Measurements from ENCODE around the gene TOPORS. TPM values are rescaled to one million over a fixed set of nuclear protein-coding genes. Genes with fewer than 3 reads are reported as not detected.
"Not testable (repeated sequence)": the region's sequence is repeated elsewhere in the genome, so short reads cannot be mapped to it uniquely, and the experiment has no call there.

TOPORS gene
- polyA plus RNA-seq, 1 donor = 20.3 TPM

DNA sequence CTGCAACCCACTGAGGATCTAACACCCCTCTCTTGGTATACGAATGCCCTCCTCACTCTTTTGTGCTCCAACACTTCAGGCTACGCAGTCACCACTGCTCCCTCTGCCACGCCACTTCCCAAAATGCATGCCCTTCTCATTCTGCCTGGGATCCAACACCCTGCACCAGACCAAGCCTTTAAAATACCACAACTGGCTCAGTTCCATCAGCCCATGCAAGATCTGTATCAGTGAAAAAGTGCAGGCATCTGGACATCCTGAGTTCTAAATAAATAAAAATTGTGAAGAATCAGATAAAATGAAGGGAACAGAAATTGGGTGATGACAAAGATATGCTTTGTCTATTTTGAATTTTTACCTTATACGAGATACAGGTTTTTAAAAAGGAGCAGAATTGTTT, 17.9 kb upstream of the TOPORS start:
- 100% methylated on average over 1 of the region's 4 CpGs for WGBS (ENCODE audit: insufficient coverage, low lambda C conversion rate)
- no peaks in the 10 kb centered on the region for H3K9me3 ChIP-seq (ENCODE audit: control insufficient read depth, low read depth, low read length)
- H3K4me3 ChIP-seq (ENCODE audit: low read length) = no peak overlapping the region
- H3K27me3 ChIP-seq (ENCODE audit: control insufficient read depth, insufficient read depth, low read length) = no peaks in the 10 kb centered on the region
- H3K4me1 ChIP-seq (ENCODE audit: control insufficient read depth, insufficient read depth, low read length) = peaks cover 7% of the 10 kb centered on the region
- H3K36me3 ChIP-seq (ENCODE audit: control insufficient read depth, insufficient read depth, low read length) = peaks cover 30% of the 10 kb centered on the region
- no peak for DNase-seq
- H3K27ac ChIP-seq (ENCODE audit: low read length) = no peak overlapping the region

DNA sequence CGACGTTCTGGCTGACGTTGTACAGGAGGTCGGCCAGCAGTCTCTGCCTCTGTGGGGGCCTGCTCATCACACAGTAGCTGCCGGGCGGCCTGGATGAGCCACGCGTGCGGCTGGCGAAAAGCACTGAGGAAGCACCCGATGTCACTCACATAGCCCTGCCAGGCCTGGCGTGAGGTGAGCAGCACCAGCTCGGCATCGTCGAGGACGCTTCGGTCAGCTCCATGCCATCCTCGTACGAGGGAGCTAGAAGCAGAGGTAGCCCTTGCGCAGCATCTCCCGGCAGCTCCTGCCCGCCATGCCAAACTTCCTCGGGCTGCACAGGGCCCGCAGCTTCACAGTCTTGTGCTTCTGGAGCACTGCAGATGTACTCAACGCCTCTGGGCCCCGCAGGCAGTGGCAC, 14.4 kb upstream of the TOPORS start:
- Histone ChIP-seq H3K27ac (ENCODE audit: low read length) (no peak overlapping the region), H3K36me3 (ENCODE audit: control insufficient read depth, insufficient read depth, low read length) (peaks cover 37% of the 10 kb centered on the region), H3K4me3 (ENCODE audit: low read length) (no peak overlapping the region), H3K4me1 (ENCODE audit: control insufficient read depth, insufficient read depth, low read length) (peaks cover 9% of the 10 kb centered on the region), H3K9me3 (ENCODE audit: control insufficient read depth, low read depth, low read length) (no peaks in the 10 kb centered on the region), H3K27me3 (ENCODE audit: control insufficient read depth, insufficient read depth, low read length) (no peaks in the 10 kb centered on the region)
- no peak for DNase-seq
- WGBS (ENCODE audit: insufficient coverage, low lambda C conversion rate) = no CpG with 5 or more reads among the region's 26 CpGs

DNA sequence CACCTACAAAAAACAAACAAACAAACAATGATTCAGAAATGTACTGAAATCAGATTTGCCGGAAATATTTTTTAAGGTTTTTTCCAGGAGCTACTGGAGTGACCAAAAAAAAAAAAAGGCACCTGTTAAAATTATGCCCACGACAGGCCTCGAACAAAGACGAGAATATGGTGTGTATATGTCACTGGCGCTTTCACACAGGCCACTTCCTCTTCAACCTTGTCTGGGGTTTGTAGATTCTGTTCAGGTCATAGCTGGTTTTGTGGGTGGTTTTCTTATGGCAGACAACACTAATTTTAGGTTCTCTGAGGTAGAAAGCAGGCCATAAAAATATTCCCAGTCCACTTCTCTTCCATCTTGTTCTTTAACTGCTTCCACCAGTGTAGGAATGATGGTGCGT, 13.6 kb upstream of the TOPORS start:
- H3K36me3 ChIP-seq (ENCODE audit: control insufficient read depth, insufficient read depth, low read length) = peaks cover 37% of the 10 kb centered on the region

DNA sequence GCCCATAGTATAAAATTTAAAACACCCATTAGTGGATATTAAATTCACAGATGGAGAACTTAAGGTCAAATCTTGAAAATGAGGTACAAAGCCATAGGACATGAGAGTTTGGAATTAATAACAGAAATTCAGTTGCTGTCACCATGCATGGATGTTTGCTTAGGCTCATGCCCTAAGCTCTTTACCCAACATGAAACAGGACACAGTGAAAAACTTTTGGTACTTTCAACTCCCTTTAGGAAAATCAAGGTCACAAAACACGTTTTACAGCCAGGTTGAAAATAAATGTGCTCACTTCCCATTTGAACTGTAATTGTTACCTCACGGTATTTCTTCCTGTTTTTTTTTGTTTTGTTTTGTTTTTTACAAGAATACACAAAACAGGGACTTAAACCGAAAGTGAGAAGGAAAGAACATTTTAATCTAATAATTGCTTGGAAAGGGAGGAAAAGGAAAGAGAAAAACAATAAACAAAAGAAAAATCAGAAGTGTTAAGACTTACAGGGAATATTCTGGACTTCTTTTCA, 6.1 kb upstream of the TOPORS start:
- peaks cover 5% of the 10 kb centered on the region for H3K4me1 ChIP-seq (ENCODE audit: control insufficient read depth, insufficient read depth, low read length)
- H3K4me3 ChIP-seq (ENCODE audit: low read length) = no peak overlapping the region
- no peaks in the 10 kb centered on the region for H3K27me3 ChIP-seq (ENCODE audit: control insufficient read depth, insufficient read depth, low read length)
- no peak overlapping the region for H3K27ac ChIP-seq (ENCODE audit: low read length)
- H3K9me3 ChIP-seq (ENCODE audit: control insufficient read depth, low read depth, low read length) = no peaks in the 10 kb centered on the region
- H3K36me3 ChIP-seq (ENCODE audit: control insufficient read depth, insufficient read depth, low read length) = no peaks in the 10 kb centered on the region
- DNase-seq = no peak
- 75% methylated on average over 3 of the region's 3 CpGs for WGBS (ENCODE audit: insufficient coverage, low lambda C conversion rate)

More for the DNA sequence above, 13.6 kb upstream of the TOPORS start:
- no peak overlapping the region for H3K27ac ChIP-seq (ENCODE audit: low read length)
- peaks cover 9% of the 10 kb centered on the region for H3K4me1 ChIP-seq (ENCODE audit: control insufficient read depth, insufficient read depth, low read length)
- 100% methylated on average over 1 of the region's 6 CpGs for WGBS (ENCODE audit: insufficient coverage, low lambda C conversion rate)
- H3K27me3 ChIP-seq (ENCODE audit: control insufficient read depth, insufficient read depth, low read length) = no peaks in the 10 kb centered on the region
- no peaks in the 10 kb centered on the region for H3K9me3 ChIP-seq (ENCODE audit: control insufficient read depth, low read depth, low read length)
- no peak for DNase-seq
- H3K4me3 ChIP-seq (ENCODE audit: low read length) = no peak overlapping the region

DNA sequence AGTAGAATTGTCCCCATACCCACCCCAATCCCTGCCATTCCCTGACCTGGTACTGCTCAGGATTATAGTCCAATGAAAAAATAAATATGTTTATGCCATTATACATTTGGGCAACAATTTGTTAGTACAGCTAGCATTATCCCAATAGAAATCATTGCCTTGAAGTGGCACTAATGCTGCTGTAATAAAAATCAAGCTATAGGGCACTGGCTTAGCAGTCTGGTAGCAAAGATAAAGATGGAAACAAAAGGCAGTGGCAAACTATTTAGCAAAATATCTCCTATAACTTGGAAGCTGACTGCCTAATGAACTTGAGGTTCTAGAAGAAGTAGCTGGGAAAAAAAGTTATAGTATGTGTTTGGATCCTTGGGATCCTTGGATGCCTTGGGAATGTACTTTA, 2.2 kb upstream of the TOPORS start:
- no peaks in the 10 kb centered on the region for H3K27me3 ChIP-seq (ENCODE audit: control insufficient read depth, insufficient read depth, low read length)
- H3K4me1 ChIP-seq (ENCODE audit: control insufficient read depth, insufficient read depth, low read length) = peaks cover 10% of the 10 kb centered on the region
- no peaks in the 10 kb centered on the region for H3K36me3 ChIP-seq (ENCODE audit: control insufficient read depth, insufficient read depth, low read length)
- DNase-seq = no peak
- H3K27ac ChIP-seq (ENCODE audit: low read length) = no peak overlapping the region
- H3K4me3 ChIP-seq (ENCODE audit: low read length) = no peak overlapping the region
- H3K9me3 ChIP-seq (ENCODE audit: control insufficient read depth, low read depth, low read length) = no peaks in the 10 kb centered on the region

DNA sequence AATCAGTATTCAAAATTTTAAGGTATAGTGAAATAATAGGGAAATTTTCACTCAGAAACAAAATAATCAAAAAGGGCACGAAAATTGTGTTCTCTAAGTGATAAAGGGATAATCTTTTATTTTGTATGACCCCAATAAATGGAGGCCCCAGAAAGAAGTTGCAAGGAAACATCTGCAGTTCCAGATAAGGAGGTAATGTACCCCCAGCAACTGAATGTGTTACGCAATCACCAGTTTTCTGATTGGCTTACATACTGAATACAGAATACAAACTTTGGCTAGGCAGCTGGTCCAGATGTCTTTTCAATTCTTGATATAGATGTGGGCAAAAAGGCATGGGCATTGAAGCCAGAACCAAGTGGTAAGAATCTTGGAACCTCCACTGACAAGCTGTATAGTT, 1.7 kb upstream of the TOPORS start:
- Histone ChIP-seq H3K4me3 (ENCODE audit: low read length) (no peak overlapping the region), H3K9me3 (ENCODE audit: control insufficient read depth, low read depth, low read length) (no peaks in the 10 kb centered on the region), H3K27ac (ENCODE audit: low read length) (no peak overlapping the region), H3K36me3 (ENCODE audit: control insufficient read depth, insufficient read depth, low read length) (peaks cover 2% of the 10 kb centered on the region), H3K27me3 (ENCODE audit: control insufficient read depth, insufficient read depth, low read length) (no peaks in the 10 kb centered on the region), H3K4me1 (ENCODE audit: control insufficient read depth, insufficient read depth, low read length) (peaks cover 10% of the 10 kb centered on the region)
- DNase-seq = peak in 1 of 2 donors; percentile 31
- WGBS (ENCODE audit: insufficient coverage, low lambda C conversion rate) = 20% methylated on average over 1 of the region's 2 CpGs

DNA sequence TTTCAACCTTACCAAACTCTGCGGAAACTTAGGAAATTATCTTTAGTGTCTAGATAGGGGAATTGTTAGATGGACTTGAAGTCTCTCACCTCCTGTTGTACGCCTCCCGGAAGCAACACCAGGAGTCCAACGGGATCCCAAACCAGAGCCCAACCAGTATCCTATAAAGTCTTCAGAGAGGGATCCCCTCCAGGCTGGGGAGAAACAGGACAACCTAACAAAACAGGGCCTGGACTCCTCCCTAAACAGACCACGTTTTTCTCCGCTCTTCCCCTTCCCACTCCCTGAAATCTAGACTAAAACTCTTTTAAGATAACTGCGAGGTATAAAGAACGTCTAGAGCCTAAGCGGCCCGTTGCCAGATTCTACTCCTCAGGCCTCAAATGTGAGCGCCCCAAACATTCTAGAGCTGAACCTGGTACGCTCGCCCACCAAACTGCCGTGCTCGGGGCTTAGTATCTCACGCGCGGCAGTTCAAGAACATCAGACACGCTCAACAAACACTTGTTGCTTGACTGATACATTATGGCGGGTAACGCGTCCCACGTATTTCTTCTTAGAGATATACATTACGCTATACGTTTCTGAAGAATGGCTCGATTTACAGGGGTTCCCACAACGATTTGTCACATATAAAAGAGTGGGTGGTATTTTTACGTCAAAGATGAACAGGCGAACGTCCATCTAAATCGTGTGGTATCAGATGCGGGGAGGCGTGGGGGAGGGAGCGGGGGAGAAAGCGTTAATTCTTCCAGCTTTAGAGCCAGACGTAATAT, 922 bp downstream of the TOPORS start:
- Histone ChIP-seq H3K27me3 (ENCODE audit: control insufficient read depth, insufficient read depth, low read length) (no peaks in the 10 kb centered on the region), H3K4me1 (ENCODE audit: control insufficient read depth, insufficient read depth, low read length) (peaks cover 10% of the 10 kb centered on the region), H3K36me3 (ENCODE audit: control insufficient read depth, insufficient read depth, low read length) (peaks cover 2% of the 10 kb centered on the region), H3K27ac (ENCODE audit: low read length) (peak overlapping the region; percentile 96), H3K9me3 (ENCODE audit: control insufficient read depth, low read depth, low read length) (no peaks in the 10 kb centered on the region), H3K4me3 (ENCODE audit: low read length) (peak overlapping the region; percentile 78)
- no CpG with 5 or more reads among the region's 36 CpGs for WGBS (ENCODE audit: insufficient coverage, low lambda C conversion rate)
- DNase-seq = peak; percentile 30 to 64

DNA sequence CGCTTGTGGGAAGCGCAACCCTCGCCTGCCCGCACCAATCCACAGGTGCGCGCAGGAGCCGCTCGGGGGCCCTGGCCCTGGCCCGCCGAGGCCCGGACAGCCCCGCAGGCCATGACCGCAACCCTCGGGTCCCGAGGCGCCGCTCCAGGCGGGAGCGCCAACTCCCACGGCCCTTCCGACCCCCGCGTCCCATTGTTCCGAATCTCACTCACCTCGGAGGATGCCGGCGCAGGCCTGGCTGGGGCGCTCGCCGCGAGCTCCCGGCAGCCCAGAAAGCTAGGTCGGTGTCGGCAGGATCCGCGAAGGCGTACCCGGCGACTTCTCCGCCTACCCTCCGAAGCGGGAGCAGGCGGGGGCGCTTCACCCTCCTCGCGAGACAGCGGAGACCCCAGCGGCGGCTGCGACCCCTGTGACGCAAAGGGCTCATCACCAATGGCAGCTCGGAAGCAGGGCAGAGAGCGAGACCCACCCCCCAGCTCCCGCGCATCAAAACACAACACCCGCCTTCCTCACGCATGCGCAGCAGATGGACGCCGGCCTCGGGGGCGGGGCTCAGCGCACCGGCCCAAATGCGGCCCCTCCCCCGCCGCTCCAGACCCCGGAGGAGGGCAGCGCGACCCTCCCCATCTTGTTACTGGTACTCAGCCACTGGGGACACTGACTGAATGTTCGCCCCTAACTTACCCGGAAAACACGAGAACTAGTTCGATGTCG, 1.7 kb downstream of the TOPORS start:
- peak overlapping the region; percentile 96 for H3K27ac ChIP-seq (ENCODE audit: low read length)
- DNase-seq = peak; percentile 93
- no peaks in the 10 kb centered on the region for H3K27me3 ChIP-seq (ENCODE audit: control insufficient read depth, insufficient read depth, low read length)
- H3K9me3 ChIP-seq (ENCODE audit: control insufficient read depth, low read depth, low read length) = no peaks in the 10 kb centered on the region
- H3K36me3 ChIP-seq (ENCODE audit: control insufficient read depth, insufficient read depth, low read length) = peaks cover 2% of the 10 kb centered on the region
- WGBS (ENCODE audit: insufficient coverage, low lambda C conversion rate) = no CpG with 5 or more reads among the region's 75 CpGs
- H3K4me1 ChIP-seq (ENCODE audit: control insufficient read depth, insufficient read depth, low read length) = peaks cover 10% of the 10 kb centered on the region
- peak overlapping the region; percentile 78 for H3K4me3 ChIP-seq (ENCODE audit: low read length)

DNA sequence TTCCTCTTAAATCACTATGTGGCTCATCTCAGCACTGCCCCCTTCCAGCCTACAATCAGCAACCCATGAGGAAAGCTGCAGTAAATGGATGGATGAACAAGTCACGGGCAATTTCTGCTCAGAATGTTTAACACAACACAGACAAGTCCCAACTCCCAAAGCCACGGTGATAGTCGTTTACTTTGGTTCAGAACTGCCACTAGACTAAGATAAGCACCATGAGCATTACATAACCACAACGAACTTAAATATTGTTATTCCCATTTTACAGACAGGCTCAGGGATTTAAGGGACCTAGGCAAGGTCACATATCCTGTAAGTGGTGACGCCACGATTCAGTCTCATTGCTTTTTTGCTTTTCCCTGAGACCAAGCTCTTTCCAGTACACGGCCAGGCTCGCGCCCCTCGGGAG, 2.2 kb downstream of the TOPORS start:
- no peak for DNase-seq
- no CpG with 5 or more reads among the region's 10 CpGs for WGBS (ENCODE audit: insufficient coverage, low lambda C conversion rate)

DNA sequence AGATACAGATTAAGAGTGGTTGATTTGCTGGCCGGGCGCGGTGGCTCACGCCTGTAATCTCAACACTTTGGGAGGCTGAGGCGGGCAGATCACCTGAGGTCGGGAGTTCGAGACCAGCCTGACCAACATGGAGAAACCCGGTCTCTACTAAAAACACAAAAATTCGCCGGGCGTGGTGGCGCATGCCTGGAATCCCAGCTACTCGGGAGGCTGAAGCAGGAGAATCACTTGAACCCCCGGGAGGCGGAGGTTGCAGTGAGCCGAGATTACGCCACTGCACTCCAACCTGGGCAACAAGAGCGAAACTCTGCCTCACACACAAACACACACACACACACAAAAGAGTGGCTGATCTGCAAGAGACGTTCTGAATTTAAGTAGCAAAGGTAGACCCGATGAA, 4.2 kb downstream of the TOPORS start:
- not testable (repeated sequence) for H3K9me3 ChIP-seq (ENCODE audit: control insufficient read depth, low read depth, low read length); DNase-seq; H3K36me3 ChIP-seq (ENCODE audit: control insufficient read depth, insufficient read depth, low read length); H3K27me3 ChIP-seq (ENCODE audit: control insufficient read depth, insufficient read depth, low read length); H3K27ac ChIP-seq (ENCODE audit: low read length); H3K4me1 ChIP-seq (ENCODE audit: control insufficient read depth, insufficient read depth, low read length); H3K4me3 ChIP-seq (ENCODE audit: low read length)
- 100% methylated on average over 1 of the region's 20 CpGs for WGBS (ENCODE audit: insufficient coverage, low lambda C conversion rate)

More for the DNA sequence above, 2.2 kb downstream of the TOPORS start:
- Histone ChIP-seq H3K9me3 (ENCODE audit: control insufficient read depth, low read depth, low read length) (no peaks in the 10 kb centered on the region), H3K4me1 (ENCODE audit: control insufficient read depth, insufficient read depth, low read length) (peaks cover 10% of the 10 kb centered on the region), H3K27ac (ENCODE audit: low read length) (peak overlapping the region; percentile 96), H3K27me3 (ENCODE audit: control insufficient read depth, insufficient read depth, low read length) (no peaks in the 10 kb centered on the region), H3K4me3 (ENCODE audit: low read length) (peak overlapping the region; percentile 78), H3K36me3 (ENCODE audit: control insufficient read depth, insufficient read depth, low read length) (peaks cover 2% of the 10 kb centered on the region)
